ENCODE measurements around the gene MAML1.

DNA sequence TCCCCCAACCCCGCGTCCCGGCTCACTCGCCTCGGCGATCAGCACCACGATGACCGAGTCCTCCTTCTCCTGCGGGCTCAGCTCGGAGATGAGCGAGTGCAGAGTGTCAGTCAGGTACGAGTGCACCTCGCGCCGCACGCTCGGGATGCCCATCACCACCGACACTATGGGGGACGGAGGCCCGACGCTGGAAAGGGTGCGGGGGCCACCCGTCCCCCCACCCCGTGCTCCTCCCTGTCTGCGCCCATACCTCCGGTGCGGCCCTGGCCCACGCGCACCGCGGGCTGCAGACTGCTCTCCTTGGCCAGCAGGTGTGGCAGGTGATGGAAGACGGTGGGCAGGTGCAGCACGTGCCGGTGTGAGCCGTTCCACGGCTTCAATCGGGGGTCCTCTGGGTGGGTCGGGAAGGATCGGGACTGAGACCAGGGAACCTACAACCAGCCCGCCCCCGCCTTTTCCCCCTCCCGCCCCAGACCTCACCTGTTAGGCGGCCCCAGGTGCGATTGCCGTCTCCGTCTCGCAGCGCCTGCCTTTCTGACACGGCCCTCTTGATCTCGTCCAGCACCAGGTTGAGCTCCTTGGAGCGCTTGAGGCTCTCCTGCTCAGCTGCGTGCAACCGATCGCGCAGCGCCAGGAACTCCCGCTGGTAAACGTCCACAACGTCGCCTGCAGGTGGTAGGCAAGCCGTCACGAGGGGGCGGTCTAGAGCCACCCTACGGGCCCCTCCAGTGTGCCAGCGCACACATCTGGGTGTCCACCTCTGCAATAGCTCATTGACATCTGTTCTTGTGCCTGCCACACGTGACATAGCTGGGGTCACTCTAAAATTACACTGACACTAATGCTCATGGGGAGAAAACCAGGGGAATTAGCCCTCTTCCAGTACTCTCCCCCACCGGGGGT, 68.9 kb downstream of the MAML1 start:
- TF ChIP-seq POLR2A (IDR thresholded peaks at IDR 0.05; ENCODE audit: low read length) (no peak), GATA1 (IDR thresholded peaks at IDR 0.05; ENCODE audit: low read depth, low read length) (no peak)

Measured in erythroblast (primary cell).